MM.1S (cell line): Measurements from ENCODE around the gene SLC28A1.

Experiments used
- DNase-seq: peaks from one replicate; pipeline ENCODE4 v3.0.0-alpha.2; 2015
- H2AFZ ChIP-seq: fragments of 300-600 bp; sonication (generic); 2 replicates; pipeline ENCODE4 v1.6.0; 2016; ENCODE audit warnings: antibody characterized with exemption, low read length
- H3F3A ChIP-seq: fragments of 300-600 bp; sonication (generic); 2 replicates; pipeline ENCODE4 v1.6.1; 2016; ENCODE audit warnings: mild to moderate bottlenecking, antibody characterized with exemption, low read length, moderate library complexity, mixed read lengths; ENCODE audit not compliant: insufficient read depth
- H3K27ac ChIP-seq: fragments of 300-600 bp; sonication (generic); 2 replicates; pipeline ENCODE4 v1.5.1; 2016; ENCODE audit warnings: mild to moderate bottlenecking, low read length
- H3K27me3 ChIP-seq: fragments of 300-600 bp; sonication (generic); replicated peaks from 2 replicates; pipeline ENCODE4 v1.6.0; 2016; ENCODE audit warnings: low read length; ENCODE audit not compliant: insufficient read depth
- H3K36me3 ChIP-seq: fragments of 300-600 bp; sonication (generic); replicated peaks from 2 replicates; pipeline ENCODE4 v1.6.1; 2016; ENCODE audit warnings: mild to moderate bottlenecking, low read length, mixed read lengths; ENCODE audit not compliant: insufficient read depth
- H3K4me1 ChIP-seq: fragments of 300-600 bp; sonication (generic); 2 replicates; pipeline ENCODE4 v1.6.1; 2016; ENCODE audit warnings: low read length, mixed read lengths
- H3K4me2 ChIP-seq: fragments of 300-600 bp; sonication (generic); 2 replicates; pipeline ENCODE4 v1.6.0; 2016; ENCODE audit warnings: low read depth, low read length
- H3K4me3 ChIP-seq: fragments of 300-600 bp; sonication (generic); 2 replicates; pipeline ENCODE4 v1.5.1; 2016; ENCODE audit warnings: low read length, mixed read lengths
- H3K79me2 ChIP-seq: fragments of 300-600 bp; sonication (generic); 2 replicates; pipeline ENCODE4 v1.6.1; 2016; ENCODE audit warnings: mixed run types, low read length, mixed read lengths
- H3K9ac ChIP-seq: fragments of 300-600 bp; sonication (generic); 2 replicates; pipeline ENCODE4 v1.6.1; 2016; ENCODE audit warnings: low read length, mixed read lengths
- H3K9me2 ChIP-seq: fragments of 300-600 bp; sonication (generic); replicated peaks from 2 replicates; pipeline ENCODE4 v1.6.1; 2016; ENCODE audit warnings: mild to moderate bottlenecking, low read length, mixed read lengths; ENCODE audit not compliant: insufficient read depth
- H3K9me3 ChIP-seq: fragments of 300-600 bp; sonication (generic); replicated peaks from 2 replicates; pipeline ENCODE4 v1.6.1; 2016; ENCODE audit warnings: mild to moderate bottlenecking, low read length, mixed read lengths; ENCODE audit not compliant: insufficient read depth
- H4K20me1 ChIP-seq: fragments of 300-600 bp; sonication (generic); 2 replicates; pipeline ENCODE4 v1.6.1; 2016; ENCODE audit warnings: mild to moderate bottlenecking, low read length, moderate library complexity, mixed read lengths; ENCODE audit not compliant: insufficient read depth
- CTCF ChIP-seq: fragments of 300-600 bp; sonication (generic); IDR thresholded peaks from 2 replicates; pipeline ENCODE4 v1.5.1; 2016; ENCODE audit warnings: antibody characterized with exemption, low read length, mixed read lengths
- EZH2 ChIP-seq: fragments of 300-600 bp; sonication (generic); optimal IDR thresholded peaks from 2 replicates; pipeline ENCODE3; 2017; ENCODE audit warnings: low read depth, mild to moderate bottlenecking, antibody characterized with exemption, low read length, mixed read lengths
- EZH2phosphoT487 ChIP-seq: fragments of 300-600 bp; sonication (generic); IDR thresholded peaks from 2 replicates; pipeline ENCODE4 v1.6.1; 2018; ENCODE audit warnings: antibody characterized with exemption, low read length

Gene SLC28A1

GRCh38 chr15:84955089-84955848 is 70.8 kb downstream of the SLC28A1 start:
- Histone ChIP-seq H3K4me1 (0 out of 2 replicates have a peak, but pooled peaks cover 5% of the 10 kb centered on the region), H4K20me1 (no peaks in the 10 kb centered on the region), H3K36me3 (no peaks in the 10 kb centered on the region), H3K27ac (no peak overlapping the region), H3K9me2 (no peaks in the 10 kb centered on the region), H3F3A (no peaks in the 10 kb centered on the region), H3K79me2 (no peaks in the 10 kb centered on the region), H3K9me3 (no peaks in the 10 kb centered on the region), H3K9ac (no peak overlapping the region), H3K4me2 (no peak overlapping the region), H2AFZ (no peak overlapping the region), H3K4me3 (no peak overlapping the region), H3K27me3 (no peaks in the 10 kb centered on the region)
- no peak for DNase-seq
- TF ChIP-seq CTCF, result peak; percentile 27; the same call in 1 of the 2 replicates
- no peak for TF ChIP-seq EZH2phosphoT487

GRCh38 chr15:84956199-84956598 is 71.7 kb downstream of the SLC28A1 start:
- Histone ChIP-seq H3K27ac (no peak overlapping the region), H3K9ac (no peak overlapping the region), H3K27me3 (no peaks in the 10 kb centered on the region), H4K20me1 (no peaks in the 10 kb centered on the region), H3K4me2 (no peak overlapping the region), H3K79me2 (no peaks in the 10 kb centered on the region), H2AFZ (no peak overlapping the region), H3F3A (no peaks in the 10 kb centered on the region), H3K4me3 (no peak overlapping the region), H3K4me1 (0 out of 2 replicates have a peak, but pooled peaks cover 5% of the 10 kb centered on the region), H3K9me3 (no peaks in the 10 kb centered on the region), H3K9me2 (no peaks in the 10 kb centered on the region), H3K36me3 (no peaks in the 10 kb centered on the region)
- TF ChIP-seq EZH2phosphoT487 (no peak), CTCF (no peak), EZH2 (no peak)
- DNase-seq, result no peak

- no peak for DNase-seq
- H3K9ac ChIP-seq, result no peak overlapping the region
- TF ChIP-seq CTCF (no peak), EZH2phosphoT487 (no peak), EZH2 (no peak)
- no peaks in the 10 kb centered on the region for H3K9me2 ChIP-seq
- H3K4me3 ChIP-seq, result no peak overlapping the region
- H2AFZ ChIP-seq, result no peak overlapping the region
- H3K9me3 ChIP-seq, result no peaks in the 10 kb centered on the region
- H3K4me1 ChIP-seq, result 0 out of 2 replicates have a peak, but pooled peaks cover 5% of the 10 kb centered on the region
- no peaks in the 10 kb centered on the region for H3K79me2 ChIP-seq
- H4K20me1 ChIP-seq, result no peaks in the 10 kb centered on the region
- H3K36me3 ChIP-seq, result no peaks in the 10 kb centered on the region
- no peak overlapping the region for H3K27ac ChIP-seq
- no peaks in the 10 kb centered on the region for H3F3A ChIP-seq
- no peaks in the 10 kb centered on the region for H3K27me3 ChIP-seq
- H3K4me2 ChIP-seq, result no peak overlapping the region
These were observed 76.1 kb downstream of the SLC28A1 start for GRCh38 chr15:84960391-84961113.
